Adrenal gland (tissue), 12 donors: ENCODE measurements around the gene RBL2. TPM values are rescaled to one million over a fixed set of nuclear protein-coding genes. Genes with fewer than 3 reads are reported as not detected.

Experiments
- DNase-seq, 7 donors: peaks; one replicate each; pipeline ENCODE4 v3.0.0-alpha.2; 2019 to 2020
- H3K27ac ChIP-seq, 5 donors: fragments of 200-600 bp; sonication (generic) in 4 of 5; 1 replicate in 3 of 5; 2 replicates in 2 of 5; pipeline versions ENCODE4 v1.5.1 to v1.8.0; 2016 to 2020; ENCODE audit warnings: mild to moderate bottlenecking in 1 of 5
- H3K27me3 ChIP-seq: fragments of 200-600 bp; 2 replicates; pipeline ENCODE4 v1.8.0; 2021
- H3K36me3 ChIP-seq, 2 donors: fragments of 200-600 bp; replicated peaks in 1 of 2; 1 replicate in 1 of 2; 2 replicates in 1 of 2; pipeline versions ENCODE4 v1.5.1 to v1.8.0; 2018 to 2022
- H3K4me1 ChIP-seq, 2 donors: fragments of 200-600 bp; replicated peaks in 1 of 2; 1 replicate in 1 of 2; 2 replicates in 1 of 2; pipeline versions ENCODE4 v1.5.1 to v1.8.0; 2018 to 2021
- H3K4me3 ChIP-seq, 4 donors: fragments of 200-600 bp; sonication (generic) in 3 of 4; one replicate each; pipeline ENCODE4 v1.5.1; 2016 to 2018
- H3K9me3 ChIP-seq, 3 donors: fragments of 200-600 bp; sonication (generic) in 1 of 3; replicated peaks in 1 of 3; 1 replicate in 2 of 3; 2 replicates in 1 of 3; pipeline versions ENCODE4 v1.5.1 to v1.8.0; 2016 to 2021
- POLR2A ChIP-seq, 2 donors: fragments of 450-650 bp; IDR thresholded peaks; one replicate each; pipeline ENCODE4 v1.6.1; 2017; ENCODE audit warnings: antibody characterized with exemption in 2 of 2, mild to moderate bottlenecking in 2 of 2, moderate library complexity in 1 of 2
- WGBS, 4 donors: extraction: QIAGEN DNeasy Blood & Tissue Kit in 2 of 4; methylation state at CpG; one replicate each; pipeline versions ENCODE4 v1.1.5 to v1.1.7; 2013 to 2017; 5-methylcytosine and 5-hydroxymethylcytosine counted together
- intact Hi-C, 2 donors: fragments of 100-400 bp; cut with DNase I; formaldehyde crosslinking; loops; one replicate each; pipeline versions ENCODE4 v1.14.1 to v1.15.0; 2022 to 2023
- polyA plus RNA-seq, 3 donors: library from polyadenylated mRNA; stranded (reverse); fragments of 200-250 nt in 2 of 3; fragments of 350-450 nt in 1 of 3; fragmentation: Illumina TruSeq in 1 of 3; extraction: RNeasy Lipid Tissue Mini Kit (QIAGEN cat#74804) in 1 of 3; gene quantifications; one replicate each; pipeline ENCODE4 v1.2.3, GENCODE V29; 2013 to 2014
- total RNA-seq, 9 donors: library from RNA; depleted of rRNA in 4 of 9; stranded (reverse); fragments of >200 nt in 4 of 9; fragments of 120-200 nt in 1 of 9; fragmentation: NEBNext Ultra II Directional in 1 of 9; extraction: Animal tissue kit (Norgen Biotek cat#: 25700) in 1 of 9; gene quantifications; one replicate each; pipeline versions ENCODE4 v1.1.0 to v1.2.4, GENCODE V29; 2013 to 2023
- TF ChIP-seq, protein P1 (sequence below), 6 experiments: fragments of 450-650 bp in 4 of 6; fragments of 200-600 bp in 2 of 6; sonication (generic) in 1 of 6; IDR thresholded peaks; 1 replicate in 5 of 6; 2 replicates in 1 of 6; pipeline versions ENCODE4 v1.5.1 to v1.8.0; 2016 to 2021; ENCODE audit warnings: antibody characterized with exemption in 6 of 6, mild to moderate bottlenecking in 2 of 6, moderate library complexity in 1 of 6
- donor health status: healthy with polysubstance abuse.
- donor health status: Bipolar disorder and iron deficiency.
- donor health status: DM: yes; HTN: yes; CAD: no.
- donor health status: DM: no; HTN: no; CAD: no.
- donor health status: DM: no; HTN: no; CAD: no.
- donor health status: DM: yes; HTN: yes; CAD: no.

The RBL2 gene
- total and polyA plus RNA-seq, 12 donors = 28.2 to 78.3 (median 48.6) TPM

DNA sequence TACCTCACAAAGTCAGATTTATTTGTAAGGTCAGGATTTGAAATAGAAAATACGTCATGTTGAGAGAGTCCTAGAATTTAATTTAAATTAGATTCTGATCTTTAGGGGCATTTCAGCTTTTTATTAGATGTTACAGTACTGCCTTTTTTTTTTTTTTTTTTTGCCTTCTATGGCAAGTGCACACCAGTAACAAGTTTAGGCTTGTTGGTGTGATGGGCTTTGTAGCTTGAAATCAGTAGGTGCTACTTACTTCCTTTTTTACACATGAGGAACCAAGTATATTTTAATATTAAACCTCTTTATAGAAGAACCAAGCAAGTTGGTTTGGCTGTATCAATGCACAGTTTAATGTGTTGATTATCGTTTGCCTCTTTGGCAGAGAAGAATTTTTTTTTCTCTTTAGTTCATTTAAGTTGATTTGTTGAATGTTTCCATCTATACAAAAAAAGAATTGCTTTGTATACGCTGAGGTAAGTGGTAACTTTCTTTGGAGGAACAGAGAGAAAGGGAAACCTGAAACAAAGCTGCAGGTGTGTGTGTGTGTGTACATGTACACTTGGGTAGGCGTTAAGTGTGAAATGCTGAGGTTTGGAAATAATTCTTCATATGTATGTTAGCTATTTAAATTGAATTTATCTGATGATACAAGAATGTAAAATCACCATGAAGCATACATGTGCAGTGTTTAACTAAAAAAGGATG is 15.7 kb downstream of the RBL2 start:
- intact Hi-C loops = loop anchor here in 1 of 2 donors (10.0 kb wide), 1 partner anchor 135 kb away; no protein-coding TSS in a partner anchor
- Histone ChIP-seq H3K27me3 (no peaks in the 10 kb centered on the region), H3K36me3 (peaks cover 0 to 54% of the 10 kb centered on the region in 2 donors), H3K4me3 (no peak overlapping the region), H3K9me3 (no peaks in the 10 kb centered on the region), H3K4me1 (no peaks in the 10 kb centered on the region), H3K27ac (no peak overlapping the region)
- DNase-seq = no peak
- WGBS, 4 donors = 89 to 93% (median 91%) methylated on average over 4 of the region's 4 CpGs
- TF ChIP-seq, protein P1, sequence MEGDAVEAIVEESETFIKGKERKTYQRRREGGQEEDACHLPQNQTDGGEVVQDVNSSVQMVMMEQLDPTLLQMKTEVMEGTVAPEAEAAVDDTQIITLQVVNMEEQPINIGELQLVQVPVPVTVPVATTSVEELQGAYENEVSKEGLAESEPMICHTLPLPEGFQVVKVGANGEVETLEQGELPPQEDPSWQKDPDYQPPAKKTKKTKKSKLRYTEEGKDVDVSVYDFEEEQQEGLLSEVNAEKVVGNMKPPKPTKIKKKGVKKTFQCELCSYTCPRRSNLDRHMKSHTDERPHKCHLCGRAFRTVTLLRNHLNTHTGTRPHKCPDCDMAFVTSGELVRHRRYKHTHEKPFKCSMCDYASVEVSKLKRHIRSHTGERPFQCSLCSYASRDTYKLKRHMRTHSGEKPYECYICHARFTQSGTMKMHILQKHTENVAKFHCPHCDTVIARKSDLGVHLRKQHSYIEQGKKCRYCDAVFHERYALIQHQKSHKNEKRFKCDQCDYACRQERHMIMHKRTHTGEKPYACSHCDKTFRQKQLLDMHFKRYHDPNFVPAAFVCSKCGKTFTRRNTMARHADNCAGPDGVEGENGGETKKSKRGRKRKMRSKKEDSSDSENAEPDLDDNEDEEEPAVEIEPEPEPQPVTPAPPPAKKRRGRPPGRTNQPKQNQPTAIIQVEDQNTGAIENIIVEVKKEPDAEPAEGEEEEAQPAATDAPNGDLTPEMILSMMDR (IDR thresholded peaks at IDR 0.05) = no peak
- no peak for TF ChIP-seq POLR2A (IDR thresholded peaks at IDR 0.05)

DNA sequence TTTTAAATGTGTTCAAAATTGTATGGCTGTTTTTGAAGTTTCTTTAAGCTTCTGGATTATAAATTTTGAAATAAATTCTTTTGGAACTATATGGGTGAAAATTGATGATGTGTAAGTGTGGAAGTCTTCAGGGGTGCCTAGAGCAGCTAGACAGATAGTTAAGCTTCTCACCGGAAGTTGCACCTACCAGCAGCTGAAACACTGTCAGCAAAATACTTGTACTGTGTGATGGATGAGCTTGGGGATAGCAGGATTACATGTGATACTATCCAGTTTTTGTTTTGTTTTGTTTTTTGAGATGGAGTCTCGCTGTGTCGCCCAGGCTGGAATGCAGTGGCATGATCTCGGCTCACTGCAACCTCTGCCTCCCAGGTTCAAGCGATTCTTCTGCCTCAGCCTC is 19.7 kb downstream of the RBL2 start:
- Histone ChIP-seq H3K4me1 (no peaks in the 10 kb centered on the region), H3K9me3 (no peaks in the 10 kb centered on the region), H3K27ac (no peak overlapping the region), H3K4me3 (no peak overlapping the region), H3K27me3 (no peaks in the 10 kb centered on the region), H3K36me3 (peaks cover 0 to 54% of the 10 kb centered on the region in 2 donors)
- no peak for TF ChIP-seq POLR2A (IDR thresholded peaks at IDR 0.05)
- TF ChIP-seq, protein P1 (IDR thresholded peaks at IDR 0.05) = no peak
- intact Hi-C loops = loop anchor here in 1 of 2 donors (10.0 kb wide), 1 partner anchor 139 kb away; no protein-coding TSS in a partner anchor
- 90 to 95% (median 94%) methylated on average over 5 of the region's 5 CpGs for WGBS, 4 donors
- DNase-seq = no peak

GRCh38 chr16:53456625-53457024 is 22.4 kb downstream of the RBL2 start:
- peaks cover 0 to 74% of the 10 kb centered on the region in 2 donors for H3K36me3 ChIP-seq
- no peak overlapping the region for H3K4me3 ChIP-seq
- no peaks in the 10 kb centered on the region for H3K27me3 ChIP-seq
- no peaks in the 10 kb centered on the region for H3K4me1 ChIP-seq
- no peaks in the 10 kb centered on the region for H3K9me3 ChIP-seq
- no peak overlapping the region for H3K27ac ChIP-seq
- intact Hi-C loops = loop anchor here in 1 of 2 donors (10.0 kb wide), 1 partner anchor 142 kb away; no protein-coding TSS in a partner anchor
- 84 to 88% (median 88%) methylated on average over 2 of the region's 2 CpGs for WGBS, 4 donors
- TF ChIP-seq, protein P1 (IDR thresholded peaks at IDR 0.05) = no peak
- TF ChIP-seq POLR2A (IDR thresholded peaks at IDR 0.05) = no peak
- no peak for DNase-seq

- DNase-seq = no peak
- WGBS, 4 donors = 87 to 90% (median 89%) methylated on average over 2 of the region's 2 CpGs
Observed at GRCh38 chr16:53457670-53458069, 23.4 kb downstream of the RBL2 start.

More at GRCh38 chr16:53457670-53458069, 23.4 kb downstream of the RBL2 start:
- Histone ChIP-seq H3K4me1 (no peaks in the 10 kb centered on the region), H3K27ac (no peak overlapping the region), H3K36me3 (peaks cover 0 to 73% of the 10 kb centered on the region in 2 donors), H3K27me3 (no peaks in the 10 kb centered on the region), H3K9me3 (no peaks in the 10 kb centered on the region), H3K4me3 (no peak overlapping the region)
- intact Hi-C loops = loop anchor here in 1 of 2 donors (10.0 kb wide), 1 partner anchor 143 kb away; no protein-coding TSS in a partner anchor
- TF ChIP-seq POLR2A (IDR thresholded peaks at IDR 0.05) = no peak
- TF ChIP-seq, protein P1 (IDR thresholded peaks at IDR 0.05) = no peak
